Measurements from ENCODE around the gene PRPF8. TPM values are rescaled to one million over a fixed set of nuclear protein-coding genes. Genes with fewer than 3 reads are reported as not detected.
"Not testable (repeated sequence)": the region's sequence is repeated elsewhere in the genome, so short reads cannot be mapped to it uniquely, and the experiment has no call there.

The PRPF8 gene
- total RNA-seq, 1 donor from 2014 or later = 185 TPM

DNA sequence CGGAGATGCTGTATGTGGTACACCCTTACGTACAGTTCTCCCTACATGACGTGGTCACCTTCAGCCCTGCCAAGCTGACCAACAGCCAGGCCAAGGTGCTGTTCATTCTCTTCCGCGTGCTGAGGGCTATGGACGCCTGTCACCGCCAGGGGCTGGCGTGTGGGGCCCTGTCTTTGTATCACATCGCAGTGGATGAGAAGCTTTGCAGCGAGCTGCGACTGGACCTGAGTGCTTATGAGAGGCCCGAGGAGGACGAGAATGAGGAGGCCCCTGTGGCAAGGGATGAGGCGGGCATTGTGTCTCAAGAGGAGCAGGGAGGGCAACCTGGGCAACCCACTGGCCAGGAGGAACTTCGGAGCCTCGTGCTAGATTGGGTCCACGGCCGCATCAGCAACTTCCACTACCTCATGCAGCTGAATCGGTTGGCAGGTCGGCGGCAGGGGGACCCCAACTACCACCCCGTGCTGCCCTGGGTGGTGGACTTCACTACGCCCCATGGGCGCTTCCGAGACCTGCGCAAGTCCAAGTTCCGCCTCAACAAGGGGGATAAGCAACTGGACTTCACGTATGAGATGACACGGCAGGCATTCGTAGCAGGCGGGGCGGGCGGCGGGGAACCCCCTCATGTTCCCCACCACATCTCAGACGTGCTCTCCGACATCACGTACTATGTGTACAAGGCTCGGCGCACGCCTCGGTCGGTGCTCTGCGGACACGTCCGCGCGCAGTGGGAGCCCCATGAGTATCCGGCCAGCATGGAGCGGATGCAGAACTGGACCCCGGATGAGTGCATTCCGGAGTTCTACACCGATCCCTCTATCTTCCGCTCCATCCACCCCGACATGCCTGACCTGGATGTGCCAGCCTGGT lies 41.2 kb upstream of the PRPF8 start:
- H3K27me3 ChIP-seq (ENCODE audit: control insufficient read depth, insufficient read depth, low read length) = no peaks in the 10 kb centered on the region
- DNase-seq (ENCODE audit: low read depth) = no peak
- TF ChIP-seq, protein P1, sequence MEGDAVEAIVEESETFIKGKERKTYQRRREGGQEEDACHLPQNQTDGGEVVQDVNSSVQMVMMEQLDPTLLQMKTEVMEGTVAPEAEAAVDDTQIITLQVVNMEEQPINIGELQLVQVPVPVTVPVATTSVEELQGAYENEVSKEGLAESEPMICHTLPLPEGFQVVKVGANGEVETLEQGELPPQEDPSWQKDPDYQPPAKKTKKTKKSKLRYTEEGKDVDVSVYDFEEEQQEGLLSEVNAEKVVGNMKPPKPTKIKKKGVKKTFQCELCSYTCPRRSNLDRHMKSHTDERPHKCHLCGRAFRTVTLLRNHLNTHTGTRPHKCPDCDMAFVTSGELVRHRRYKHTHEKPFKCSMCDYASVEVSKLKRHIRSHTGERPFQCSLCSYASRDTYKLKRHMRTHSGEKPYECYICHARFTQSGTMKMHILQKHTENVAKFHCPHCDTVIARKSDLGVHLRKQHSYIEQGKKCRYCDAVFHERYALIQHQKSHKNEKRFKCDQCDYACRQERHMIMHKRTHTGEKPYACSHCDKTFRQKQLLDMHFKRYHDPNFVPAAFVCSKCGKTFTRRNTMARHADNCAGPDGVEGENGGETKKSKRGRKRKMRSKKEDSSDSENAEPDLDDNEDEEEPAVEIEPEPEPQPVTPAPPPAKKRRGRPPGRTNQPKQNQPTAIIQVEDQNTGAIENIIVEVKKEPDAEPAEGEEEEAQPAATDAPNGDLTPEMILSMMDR (IDR thresholded peaks at IDR 0.05; ENCODE audit: insufficient read depth, low read length, poor library complexity, severe bottlenecking) = no peak
- H3K36me3 ChIP-seq (ENCODE audit: control insufficient read depth, insufficient read depth, low read length) = no peaks in the 10 kb centered on the region
- H3K4me3 ChIP-seq (ENCODE audit: low read depth, low read length) = no peak overlapping the region

DNA sequence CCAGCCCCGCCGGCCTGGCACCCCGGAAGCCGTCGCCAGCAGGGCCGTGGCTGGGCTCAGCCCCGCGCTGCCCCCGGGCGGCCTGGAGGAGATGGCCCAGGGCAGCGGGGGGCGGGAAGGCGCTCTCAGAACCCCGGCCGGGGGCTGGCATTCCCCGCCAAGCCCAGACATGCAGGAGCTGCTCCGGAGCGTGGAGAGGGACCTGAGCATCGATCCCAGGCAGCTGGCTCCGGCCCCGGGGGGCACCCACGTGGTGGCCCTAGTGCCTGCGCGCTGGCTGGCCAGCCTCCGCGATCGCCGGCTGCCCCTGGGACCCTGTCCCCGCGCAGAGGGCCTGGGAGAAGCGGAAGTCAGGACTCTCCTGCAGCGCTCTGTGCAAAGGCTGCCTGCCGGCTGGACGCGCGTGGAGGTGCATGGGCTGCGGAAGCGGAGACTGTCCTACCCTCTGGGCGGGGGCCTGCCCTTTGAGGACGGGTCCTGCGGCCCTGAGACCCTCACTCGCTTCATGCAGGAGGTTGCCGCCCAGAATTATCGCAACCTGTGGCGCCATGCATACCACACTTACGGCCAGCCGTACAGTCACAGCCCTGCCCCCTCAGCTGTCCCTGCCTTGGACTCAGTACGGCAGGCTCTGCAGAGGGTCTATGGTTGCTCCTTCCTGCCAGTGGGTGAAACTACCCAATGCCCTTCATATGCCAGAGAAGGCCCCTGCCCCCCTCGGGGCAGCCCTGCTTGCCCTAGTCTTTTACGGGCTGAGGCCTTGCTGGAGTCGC lies 40.4 kb upstream of the PRPF8 start:
- TF ChIP-seq, protein P1 (IDR thresholded peaks at IDR 0.05; ENCODE audit: insufficient read depth, low read length, poor library complexity, severe bottlenecking) = no peak
- Histone ChIP-seq H3K36me3 (ENCODE audit: control insufficient read depth, insufficient read depth, low read length) (no peaks in the 10 kb centered on the region), H3K27me3 (ENCODE audit: control insufficient read depth, insufficient read depth, low read length) (no peaks in the 10 kb centered on the region), H3K4me3 (ENCODE audit: low read depth, low read length) (peak overlapping the region; percentile 48)
- DNase-seq (ENCODE audit: low read depth) = no peak

DNA sequence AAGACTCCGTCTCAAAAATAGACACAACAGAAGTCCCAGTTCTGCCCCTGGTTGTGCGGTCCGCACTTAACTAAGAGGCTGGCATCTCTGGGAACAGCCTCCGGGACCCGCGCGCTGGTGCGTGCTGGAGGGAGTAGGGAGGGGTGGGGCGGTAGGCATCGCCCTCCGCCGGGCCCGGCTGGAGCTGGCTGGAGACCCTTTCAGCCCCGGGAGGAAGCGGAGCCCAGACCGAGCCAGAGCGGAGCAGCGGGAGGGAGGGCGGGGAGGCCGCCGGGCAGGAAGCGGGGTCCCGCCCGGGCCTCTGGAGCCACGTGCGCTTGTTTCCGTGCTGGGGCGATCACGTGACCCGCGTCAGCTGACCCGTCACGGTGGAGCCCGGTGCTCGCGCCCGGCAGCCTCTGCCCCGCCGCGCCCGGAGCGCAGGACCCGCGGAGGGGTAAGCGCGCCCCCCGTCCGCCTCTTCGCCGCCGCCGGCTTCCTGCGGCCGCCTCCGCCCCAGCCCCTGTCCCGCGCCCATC lies 39.7 kb upstream of the PRPF8 start, which contains the start of gene WDR81:
Gene WDR81, plus strand, starts transcription at position 354 of the 518 bp plus-strand sequence. CDS start 256 bp downstream, outside the sequence.
- DNase-seq (ENCODE audit: low read depth) = no peak
- no peaks in the 10 kb centered on the region for H3K27me3 ChIP-seq (ENCODE audit: control insufficient read depth, insufficient read depth, low read length)
- H3K4me3 ChIP-seq (ENCODE audit: low read depth, low read length) = peak within 1 kb of the TSS; percentile 48
- TF ChIP-seq, protein P1 (IDR thresholded peaks at IDR 0.05; ENCODE audit: insufficient read depth, low read length, poor library complexity, severe bottlenecking) = no peak
- no peaks in the 10 kb centered on the region for H3K36me3 ChIP-seq (ENCODE audit: control insufficient read depth, insufficient read depth, low read length)

DNA sequence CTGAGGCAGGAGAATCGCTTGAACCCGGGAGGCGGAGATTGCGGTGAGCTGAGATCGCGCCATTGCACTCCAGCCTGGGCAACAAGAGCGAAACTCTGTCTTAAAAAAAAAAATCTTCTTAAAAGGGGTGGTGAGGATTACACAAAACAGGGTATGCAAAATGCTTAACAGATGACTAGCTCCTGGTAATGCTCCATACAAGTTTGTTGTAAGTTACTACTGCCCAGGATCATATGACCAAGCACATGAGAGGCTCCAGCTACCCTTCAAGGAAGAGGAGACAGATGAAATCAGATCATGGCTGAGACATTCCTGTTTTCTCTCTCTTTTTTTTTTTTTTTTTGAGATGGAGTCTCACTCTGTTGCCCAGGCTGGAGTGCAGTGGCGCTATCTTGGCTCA lies 37.4 kb upstream of the PRPF8 start:
- H3K36me3 ChIP-seq (ENCODE audit: control insufficient read depth, insufficient read depth, low read length); DNase-seq (ENCODE audit: low read depth); H3K27me3 ChIP-seq (ENCODE audit: control insufficient read depth, insufficient read depth, low read length); H3K4me3 ChIP-seq (ENCODE audit: low read depth, low read length): not testable (repeated sequence)

DNA sequence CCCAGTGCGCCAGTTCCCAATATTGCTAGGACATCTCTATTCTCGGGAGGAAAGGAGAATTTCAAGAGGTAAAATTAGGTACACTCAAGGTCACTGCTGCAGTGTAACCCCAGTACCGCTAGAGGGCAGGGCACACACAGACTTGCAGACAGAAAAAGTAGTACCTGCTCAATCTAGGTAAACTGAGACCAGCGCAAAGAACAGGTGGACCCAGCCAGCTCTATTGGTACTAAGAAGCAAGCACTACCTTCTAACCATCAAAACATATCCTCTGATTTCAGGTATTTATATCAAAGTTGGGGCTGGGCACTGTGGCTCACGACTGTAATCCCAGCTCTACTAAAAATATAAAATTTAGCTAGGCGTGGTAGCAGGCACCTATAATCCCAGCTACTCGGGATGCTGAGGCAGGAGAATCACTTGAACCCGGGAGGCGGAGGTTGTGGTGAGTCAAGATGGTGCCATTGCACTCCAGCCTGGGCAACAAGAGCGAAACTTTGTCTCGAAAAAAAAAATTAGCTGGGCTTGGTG lies 36.3 kb upstream of the PRPF8 start:
- TF ChIP-seq, protein P1 (IDR thresholded peaks at IDR 0.05; ENCODE audit: insufficient read depth, low read length, poor library complexity, severe bottlenecking) = peak; percentile 98
- DNase-seq (ENCODE audit: low read depth) = no peak
- no peaks in the 10 kb centered on the region for H3K36me3 ChIP-seq (ENCODE audit: control insufficient read depth, insufficient read depth, low read length)
- H3K27me3 ChIP-seq (ENCODE audit: control insufficient read depth, insufficient read depth, low read length) = no peaks in the 10 kb centered on the region
- no peak overlapping the region for H3K4me3 ChIP-seq (ENCODE audit: low read depth, low read length)

Measured in kidney epithelial cell (primary cell).